Activated naive CD4-positive, alpha-beta T cell treated with anti-CD3 and anti-CD28 coated beads for 36 hours (primary cell): ENCODE measurements around the gene RNF115. TPM values are rescaled to one million over a fixed set of nuclear protein-coding genes. Genes with fewer than 3 reads are reported as not detected.

Experiments used
- CTCF ChIA-PET: fragments of 350-600 bp; sonication (Branson Sonifier 250); formaldehyde crosslinking; loops from one replicate; lab custom pipeline; 2021; ENCODE audit warnings: antibody characterized with exemption; lab: Charles Lee
- DNase-seq: peaks from one replicate; pipeline ENCODE4 v3.0.0-alpha.2; 2020
- H3K27ac Mint-ChIP-seq: one replicate; pipeline ENCODE4 v1.8.0; 2021; ENCODE audit warnings: mild to moderate bottlenecking, mixed read lengths
- H3K27me3 Mint-ChIP-seq: one replicate; pipeline ENCODE4 v1.8.0; 2021; ENCODE audit warnings: low read depth, mixed read lengths
- H3K36me3 Mint-ChIP-seq: one replicate; pipeline ENCODE4 v1.8.0; 2021; ENCODE audit warnings: low read depth, mixed read lengths
- H3K4me1 Mint-ChIP-seq: one replicate; pipeline ENCODE4 v1.8.0; 2021; ENCODE audit warnings: low read depth, mixed read lengths
- H3K4me3 Mint-ChIP-seq: one replicate; pipeline ENCODE4 v1.8.0; 2021; ENCODE audit warnings: mild to moderate bottlenecking, moderate library complexity, mixed read lengths
- H3K9me3 Mint-ChIP-seq: one replicate; pipeline ENCODE4 v1.8.0; 2021; ENCODE audit warnings: mixed read lengths
- intact Hi-C: fragments of 100-400 bp; cut with micrococcal nuclease; formaldehyde crosslinking; loops from one replicate; pipeline ENCODE4 v1.15.1; 2023
- total RNA-seq, 2 experiments: library from RNA; stranded (reverse); gene quantifications; one replicate each; pipeline ENCODE4 v1.2.3, GENCODE V29; 2021

RNF115 gene
- total RNA-seq, 2 experiments from 2014 or later = 7.5 to 8.0 TPM

DNA sequence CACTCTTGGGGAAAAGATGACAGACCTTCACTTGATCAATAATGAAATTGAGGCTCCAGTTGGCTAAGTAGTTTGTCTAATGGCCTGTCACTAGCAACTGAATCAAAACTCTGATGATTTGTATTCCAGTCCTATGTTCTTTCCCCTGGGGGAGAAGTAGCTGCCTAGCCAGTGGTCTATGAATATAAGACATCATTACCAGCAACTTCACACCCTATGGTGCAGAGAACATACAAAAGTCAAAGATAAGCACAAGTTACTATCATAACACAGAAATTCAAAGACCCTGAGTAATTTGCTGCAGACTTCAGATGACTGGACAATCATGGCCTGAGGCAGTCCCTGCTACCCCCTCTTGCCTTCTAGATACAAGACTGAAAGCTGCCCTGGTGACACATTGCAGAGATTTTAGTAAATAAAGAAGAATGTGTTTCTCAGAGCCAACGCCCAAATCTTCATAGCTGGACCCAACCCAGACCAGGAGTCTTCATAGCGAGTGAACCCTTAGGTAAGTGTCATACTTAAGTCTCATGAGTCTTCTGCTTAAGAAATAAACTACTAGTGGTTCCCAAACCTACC lies 117.7 kb downstream of the RNF115 start:
- H3K27ac Mint-ChIP-seq = no peak overlapping the region
- H3K4me3 Mint-ChIP-seq = no peak overlapping the region
- H3K27me3 Mint-ChIP-seq = no peaks in the 10 kb centered on the region
- intact Hi-C loops = no loop called here
- CTCF ChIA-PET = interaction anchor here (2.0 kb wide), 1 partner anchor 14 kb away, joined by 8 read pairs; no protein-coding TSS in a partner anchor
- H3K9me3 Mint-ChIP-seq = no peaks in the 10 kb centered on the region
- no peak for DNase-seq
- no peaks in the 10 kb centered on the region for H3K4me1 Mint-ChIP-seq
- H3K36me3 Mint-ChIP-seq = no peaks in the 10 kb centered on the region

- DNase-seq = no peak
- H3K9me3 Mint-ChIP-seq = no peaks in the 10 kb centered on the region
- no peak overlapping the region for H3K4me3 Mint-ChIP-seq
- H3K4me1 Mint-ChIP-seq = no peaks in the 10 kb centered on the region
- no peaks in the 10 kb centered on the region for H3K27me3 Mint-ChIP-seq
- H3K36me3 Mint-ChIP-seq = no peaks in the 10 kb centered on the region
- intact Hi-C loops = no loop called here
- CTCF ChIA-PET = interaction anchor here (2.0 kb wide), 1 partner anchor 15 kb away, joined by 8 read pairs; no protein-coding TSS in a partner anchor
- no peak overlapping the region for H3K27ac Mint-ChIP-seq
Observed at GRCh38 chr1:145705622-145706021, 118.3 kb downstream of the RNF115 start.

DNA sequence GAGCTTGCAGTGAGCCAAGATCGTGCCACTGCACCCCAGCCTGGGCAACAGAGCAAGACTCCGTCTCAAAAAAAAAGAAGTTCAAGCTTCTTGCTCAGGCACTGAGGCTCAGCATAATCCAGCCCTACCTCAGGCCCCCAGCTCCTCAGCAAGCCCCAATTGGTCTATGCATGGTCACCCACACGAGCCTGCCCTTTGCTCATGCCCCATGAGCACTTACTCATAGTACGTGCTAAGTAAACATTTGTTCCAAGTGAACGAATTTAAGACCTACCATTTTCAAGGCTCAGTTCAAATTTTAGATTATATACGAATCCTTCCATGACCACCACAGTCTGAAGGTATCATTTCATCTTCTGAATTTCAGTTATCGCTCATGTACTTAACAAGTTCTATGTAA lies 121.1 kb downstream of the RNF115 start:
- H3K4me1 Mint-ChIP-seq = no peaks in the 10 kb centered on the region
- no peaks in the 10 kb centered on the region for H3K27me3 Mint-ChIP-seq
- intact Hi-C loops = no loop called here
- no peak for DNase-seq
- CTCF ChIA-PET = no interaction called here
- no peaks in the 10 kb centered on the region for H3K36me3 Mint-ChIP-seq
- H3K4me3 Mint-ChIP-seq = no peak overlapping the region
- H3K27ac Mint-ChIP-seq = no peak overlapping the region
- no peaks in the 10 kb centered on the region for H3K9me3 Mint-ChIP-seq

GRCh38 chr1:145702052-145702451 lies 121.8 kb downstream of the RNF115 start:
- H3K9me3 Mint-ChIP-seq = no peaks in the 10 kb centered on the region
- no peaks in the 10 kb centered on the region for H3K4me1 Mint-ChIP-seq
- DNase-seq = no peak
- no peak overlapping the region for H3K4me3 Mint-ChIP-seq
- H3K36me3 Mint-ChIP-seq = no peaks in the 10 kb centered on the region
- H3K27ac Mint-ChIP-seq = no peak overlapping the region
- H3K27me3 Mint-ChIP-seq = no peaks in the 10 kb centered on the region
- intact Hi-C loops = no loop called here
- CTCF ChIA-PET = no interaction called here

- no peak overlapping the region for H3K4me3 Mint-ChIP-seq
- no peak overlapping the region for H3K27ac Mint-ChIP-seq
- DNase-seq = no peak
- no peaks in the 10 kb centered on the region for H3K36me3 Mint-ChIP-seq
- H3K4me1 Mint-ChIP-seq = no peaks in the 10 kb centered on the region
- H3K9me3 Mint-ChIP-seq = no peaks in the 10 kb centered on the region
- no peaks in the 10 kb centered on the region for H3K27me3 Mint-ChIP-seq
- intact Hi-C loops = no loop called here
- CTCF ChIA-PET = no interaction called here
Observed at GRCh38 chr1:145701306-145701862, 122.5 kb downstream of the RNF115 start.

- no peak overlapping the region for H3K27ac Mint-ChIP-seq
- no peak overlapping the region for H3K4me3 Mint-ChIP-seq
- DNase-seq = no peak
- H3K27me3 Mint-ChIP-seq = no peaks in the 10 kb centered on the region
- intact Hi-C loops = no loop called here
- no peaks in the 10 kb centered on the region for H3K9me3 Mint-ChIP-seq
- CTCF ChIA-PET = no interaction called here
- no peaks in the 10 kb centered on the region for H3K36me3 Mint-ChIP-seq
- H3K4me1 Mint-ChIP-seq = no peaks in the 10 kb centered on the region
Observed at GRCh38 chr1:145696630-145696960, 127.3 kb downstream of the RNF115 start.

DNA sequence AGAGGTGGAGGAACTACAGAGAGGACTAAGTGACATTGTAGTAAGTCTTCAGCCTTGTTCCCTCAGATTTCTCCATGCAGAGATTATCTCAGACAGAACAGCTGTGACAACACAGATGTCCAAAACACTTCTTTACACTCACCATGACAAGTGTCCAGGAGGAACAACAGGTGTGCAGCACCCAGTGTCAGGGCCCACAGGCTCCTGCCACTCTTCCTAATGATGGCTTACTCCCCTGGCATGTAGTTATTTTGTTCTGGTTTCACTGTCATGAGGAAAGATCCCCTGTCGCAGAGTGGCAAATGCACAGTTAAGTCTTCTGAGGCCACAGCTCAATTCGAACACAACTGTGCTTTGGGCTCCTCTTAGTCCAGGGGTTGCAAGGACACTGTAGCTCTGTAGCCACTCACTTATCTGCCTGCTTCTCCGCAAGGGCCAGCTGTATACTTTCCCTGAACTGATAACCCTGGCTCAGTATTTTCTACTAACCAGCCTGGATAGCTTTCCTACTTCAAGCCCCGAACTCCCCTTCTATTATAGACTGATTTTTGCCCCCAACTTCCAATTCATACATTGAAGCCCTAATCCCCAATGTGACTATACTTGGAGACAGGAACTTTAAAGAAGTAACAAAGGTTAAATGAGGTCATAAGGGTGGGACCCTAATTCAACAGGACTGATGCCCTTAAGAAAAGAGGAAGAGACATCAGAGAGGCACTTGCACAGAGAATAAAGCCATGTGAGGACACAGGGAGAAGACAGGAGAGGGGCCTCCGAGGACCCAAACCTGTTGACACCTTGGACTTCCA lies 127.9 kb downstream of the RNF115 start:
- Mint-ChIP-seq H3K4me1 (peaks cover under 1% of the 10 kb centered on the region), H3K9me3 (no peaks in the 10 kb centered on the region), H3K27me3 (no peaks in the 10 kb centered on the region), H3K4me3 (no peak overlapping the region), H3K27ac (no peak overlapping the region), H3K36me3 (no peaks in the 10 kb centered on the region)
- CTCF ChIA-PET = no interaction called here
- DNase-seq = no peak
- intact Hi-C loops = no loop called here

GRCh38 chr1:145692785-145693443 lies 131.0 kb downstream of the RNF115 start:
- Mint-ChIP-seq H3K4me1 (peaks cover 22% of the 10 kb centered on the region), H3K4me3 (no peak overlapping the region), H3K9me3 (no peaks in the 10 kb centered on the region), H3K27ac (no peak overlapping the region), H3K36me3 (no peaks in the 10 kb centered on the region), H3K27me3 (no peaks in the 10 kb centered on the region)
- CTCF ChIA-PET = interaction anchor here (1.1 to 5.4 kb wide), 2 partner anchors 11 to 28 kb away, joined by 3 to 26 read pairs; no protein-coding TSS in a partner anchor
- intact Hi-C loops = no loop called here
- no peak for DNase-seq

DNA sequence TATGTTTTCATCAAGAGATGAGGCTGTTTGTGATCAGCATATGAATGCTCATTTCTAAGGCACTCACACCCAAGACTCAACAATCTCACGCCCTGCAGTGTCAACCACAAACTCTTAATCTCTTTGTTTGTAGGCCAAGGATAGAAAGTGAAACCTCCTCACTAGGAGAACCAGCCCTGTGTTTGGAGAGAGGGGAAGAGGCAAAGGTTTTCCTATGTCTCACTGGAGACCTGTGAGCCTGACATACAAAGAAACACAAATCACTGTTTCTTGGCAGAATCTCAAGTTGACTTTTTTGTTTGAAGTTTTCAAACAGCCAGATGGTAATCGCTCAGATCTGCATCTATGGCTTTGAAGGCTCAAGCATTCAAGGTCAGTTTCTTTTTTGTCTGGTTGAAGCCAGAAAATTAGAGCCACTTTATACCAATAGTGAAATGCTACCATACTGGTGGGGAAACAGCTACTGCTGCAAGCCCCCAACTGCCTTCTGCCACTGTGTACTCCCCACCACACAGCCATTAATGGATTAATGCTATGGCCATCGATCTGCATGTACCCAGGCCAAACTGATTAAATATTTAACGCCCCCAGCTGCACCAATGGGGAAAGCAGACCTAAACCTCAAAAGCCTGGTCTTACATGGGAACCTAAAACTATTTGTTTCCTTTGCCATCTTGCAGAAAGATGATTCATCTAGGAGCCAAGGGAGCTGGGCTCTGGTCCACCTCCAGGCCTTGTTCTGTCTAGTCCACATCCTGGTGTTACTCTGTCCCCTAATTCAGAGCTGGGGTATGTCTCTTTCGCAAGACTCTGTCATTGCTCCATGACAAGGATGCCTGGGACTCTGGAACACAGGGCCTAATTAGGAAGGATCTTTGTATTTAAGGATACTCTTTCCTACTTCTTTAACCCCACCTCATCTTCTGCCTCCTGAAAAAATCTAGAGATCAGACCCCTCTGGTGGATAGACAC lies 133.0 kb downstream of the RNF115 start:
- H3K36me3 Mint-ChIP-seq = no peaks in the 10 kb centered on the region
- H3K9me3 Mint-ChIP-seq = no peaks in the 10 kb centered on the region
- CTCF ChIA-PET = interaction anchor here (1.2 to 5.4 kb wide), 3 partner anchors 9 to 30 kb away, joined by 4 to 26 read pairs (median 5); partner anchors contain the start of gene CD160
- H3K4me3 Mint-ChIP-seq = no peak overlapping the region
- no peak overlapping the region for H3K27ac Mint-ChIP-seq
- H3K4me1 Mint-ChIP-seq = peaks cover 22% of the 10 kb centered on the region
- peak; percentile 65 for DNase-seq
- intact Hi-C loops = no loop called here
- H3K27me3 Mint-ChIP-seq = no peaks in the 10 kb centered on the region

- Mint-ChIP-seq H3K4me1 (peaks cover 22% of the 10 kb centered on the region), H3K27ac (peak overlapping the region; percentile 19), H3K27me3 (no peaks in the 10 kb centered on the region), H3K4me3 (no peak overlapping the region), H3K9me3 (no peaks in the 10 kb centered on the region), H3K36me3 (no peaks in the 10 kb centered on the region)
- no peak for DNase-seq
- intact Hi-C loops = no loop called here
- CTCF ChIA-PET = interaction anchor here (1.2 to 5.4 kb wide), 2 partner anchors 29 to 31 kb away, joined by 5 to 26 read pairs; partner anchors contain the start of gene CD160
Observed at GRCh38 chr1:145689922-145690321, 134.0 kb downstream of the RNF115 start.

- H3K4me1 Mint-ChIP-seq = peaks cover 22% of the 10 kb centered on the region
- no peak for DNase-seq
- no peak overlapping the region for H3K4me3 Mint-ChIP-seq
- H3K27me3 Mint-ChIP-seq = no peaks in the 10 kb centered on the region
- CTCF ChIA-PET = interaction anchor here (5.4 kb wide), 1 partner anchor 32 kb away, joined by 26 read pairs; no protein-coding TSS in a partner anchor
- H3K9me3 Mint-ChIP-seq = no peaks in the 10 kb centered on the region
- no peaks in the 10 kb centered on the region for H3K36me3 Mint-ChIP-seq
- intact Hi-C loops = no loop called here
- H3K27ac Mint-ChIP-seq = no peak overlapping the region
Observed at GRCh38 chr1:145688924-145689323, 135.0 kb downstream of the RNF115 start.
